Measurements from ENCODE around the gene ME2. TPM values are rescaled to one million over a fixed set of nuclear protein-coding genes. Genes with fewer than 3 reads are reported as not detected.
"Not testable (repeated sequence)": the region's sequence is repeated elsewhere in the genome, so short reads cannot be mapped to it uniquely, and the experiment has no call there.

ME2 gene
- 10 to 100 TPM; 33.4 to 39.4 (median 38.9) TPM for polyA plus RNA-seq (ENCODE audit: insufficient read length in 4 of 4)

- peak; percentile 83 to 88 (median 84) for DNase-seq (ENCODE audit: low read depth in 4 of 4, low spot score in 3 of 4)
Measured at GRCh38 chr18:50878345-50879301, at the start of gene ME2. ME2 (plus strand) TSS chr18:50879118; CDS start chr18:50895821, 16,703 bp downstream.

- DNase-seq (ENCODE audit: low read depth in 4 of 4, low spot score in 3 of 4), result no peak
Measured at GRCh38 chr18:50829644-50830043, 49.3 kb upstream of the ME2 start.

- no peak for DNase-seq (ENCODE audit: low read depth in 4 of 4, low spot score in 3 of 4)
Measured at GRCh38 chr18:50830544-50830943, 48.4 kb upstream of the ME2 start.

GRCh38 chr18:50832754-50833153 is 46.2 kb upstream of the ME2 start:
- DNase-seq (ENCODE audit: low read depth in 4 of 4, low spot score in 3 of 4), result no peak

GRCh38 chr18:50833496-50833895 is 45.4 kb upstream of the ME2 start:
- not testable (repeated sequence) for DNase-seq (ENCODE audit: low read depth in 4 of 4, low spot score in 3 of 4)

GRCh38 chr18:50836521-50836957 is 42.4 kb upstream of the ME2 start:
- DNase-seq (ENCODE audit: low read depth in 4 of 4, low spot score in 3 of 4), result no peak

- DNase-seq (ENCODE audit: low read depth in 4 of 4, low spot score in 3 of 4), result no peak
Measured at GRCh38 chr18:50839341-50839740, 39.6 kb upstream of the ME2 start.

GRCh38 chr18:50839996-50840395 is 38.9 kb upstream of the ME2 start:
- no peak for DNase-seq (ENCODE audit: low read depth in 4 of 4, low spot score in 3 of 4)

- no peak for DNase-seq (ENCODE audit: low read depth in 4 of 4, low spot score in 3 of 4)
Measured at GRCh38 chr18:50842846-50843245, 36.1 kb upstream of the ME2 start.

- DNase-seq (ENCODE audit: low read depth in 4 of 4, low spot score in 3 of 4), result no peak
Measured at GRCh38 chr18:50844554-50844953, 34.4 kb upstream of the ME2 start.

- no peak for DNase-seq (ENCODE audit: low read depth in 4 of 4, low spot score in 3 of 4)
Measured at GRCh38 chr18:50844960-50845359, 34.0 kb upstream of the ME2 start.

- DNase-seq (ENCODE audit: low read depth in 4 of 4, low spot score in 3 of 4), result no peak
Measured at GRCh38 chr18:50847192-50847591, 31.7 kb upstream of the ME2 start.

- DNase-seq (ENCODE audit: low read depth in 4 of 4, low spot score in 3 of 4), result no peak
Measured at GRCh38 chr18:50848061-50848551, 30.8 kb upstream of the ME2 start.

GRCh38 chr18:50848991-50849390 is 29.9 kb upstream of the ME2 start:
- DNase-seq (ENCODE audit: low read depth in 4 of 4, low spot score in 3 of 4), result no peak

GRCh38 chr18:50849419-50849821 is 29.5 kb upstream of the ME2 start:
- no peak for DNase-seq (ENCODE audit: low read depth in 4 of 4, low spot score in 3 of 4)

GRCh38 chr18:50850307-50851065 is 28.4 kb upstream of the ME2 start:
- no peak for DNase-seq (ENCODE audit: low read depth in 4 of 4, low spot score in 3 of 4)

- DNase-seq (ENCODE audit: low read depth in 4 of 4, low spot score in 3 of 4), result no peak
Measured at GRCh38 chr18:50853863-50854271, 25.1 kb upstream of the ME2 start.

GRCh38 chr18:50855976-50856757 is 22.8 kb upstream of the ME2 start:
- no peak for DNase-seq (ENCODE audit: low read depth in 4 of 4, low spot score in 3 of 4)

GRCh38 chr18:50857166-50857565 is 21.8 kb upstream of the ME2 start:
- DNase-seq (ENCODE audit: low read depth in 4 of 4, low spot score in 3 of 4), result not testable (repeated sequence)

GRCh38 chr18:50857694-50858093 is 21.2 kb upstream of the ME2 start:
- no peak for DNase-seq (ENCODE audit: low read depth in 4 of 4, low spot score in 3 of 4)
